Activated CD8-positive, alpha-beta memory T cell treated with anti-CD3 and anti-CD28 coated beads, Interleukin-2, amount 50 U/mL, for 24 hours (primary cell): ENCODE data around the gene CLIC3.
"Not testable (repeated sequence)": the region's sequence is repeated elsewhere in the genome, so short reads cannot be mapped to it uniquely, and the experiment has no call there.

Source experiments
- DNase-seq: peaks from one replicate; pipeline ENCODE4 v3.0.0-alpha.2; 2020; ENCODE audit errors: extremely low read depth

The CLIC3 gene, protein sequence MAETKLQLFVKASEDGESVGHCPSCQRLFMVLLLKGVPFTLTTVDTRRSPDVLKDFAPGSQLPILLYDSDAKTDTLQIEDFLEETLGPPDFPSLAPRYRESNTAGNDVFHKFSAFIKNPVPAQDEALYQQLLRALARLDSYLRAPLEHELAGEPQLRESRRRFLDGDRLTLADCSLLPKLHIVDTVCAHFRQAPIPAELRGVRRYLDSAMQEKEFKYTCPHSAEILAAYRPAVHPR

DNA sequence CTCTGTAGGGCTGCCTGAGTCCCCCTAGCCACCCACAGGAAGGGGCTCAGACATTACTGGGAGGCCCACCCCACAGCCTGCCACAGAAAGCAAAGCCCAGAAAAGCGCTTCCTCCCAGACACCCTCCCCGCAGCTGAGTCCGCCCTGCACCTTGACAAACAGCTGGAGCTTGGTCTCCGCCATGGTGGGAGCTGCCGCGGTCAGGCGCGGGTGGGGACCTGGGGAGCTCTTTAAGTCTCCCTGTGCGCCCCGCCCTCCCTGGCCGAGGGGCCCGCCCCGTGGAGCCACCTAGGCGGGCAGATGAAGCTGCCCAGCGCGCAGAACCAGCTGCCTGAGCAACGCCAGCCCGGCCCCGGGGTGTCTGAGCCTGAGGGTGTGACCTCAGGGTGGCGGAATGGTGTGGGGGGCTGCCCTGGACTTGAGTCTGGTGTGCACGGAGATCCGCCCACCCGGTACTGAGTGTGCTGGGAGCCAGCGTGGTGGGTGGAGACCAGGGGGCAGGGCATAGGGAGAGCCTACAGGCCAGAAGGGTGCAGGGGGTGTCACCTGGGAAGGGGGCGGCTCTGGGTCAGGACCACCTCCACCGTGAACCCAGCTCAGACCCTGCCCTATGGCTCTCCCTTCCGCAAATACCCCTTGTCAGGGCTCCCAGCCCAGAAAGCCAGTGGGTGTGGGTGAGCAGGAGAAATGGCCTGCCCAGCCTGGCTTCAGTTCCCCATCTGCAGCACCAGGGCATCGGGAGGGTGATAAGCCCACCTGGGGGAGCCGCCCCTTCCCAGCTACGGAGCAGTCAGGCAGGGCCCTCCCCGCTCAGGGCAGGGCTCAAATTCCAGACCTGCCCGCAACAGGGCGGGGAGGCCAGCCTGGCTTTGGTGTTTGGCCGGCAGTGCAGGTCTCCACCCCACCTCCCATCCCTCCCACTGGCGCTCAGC, at the start of gene CLIC3:
Gene CLIC3, minus strand, starts transcription at position 208 of the 932 bp plus-strand sequence. Its CDS starts 25 bp downstream, at position 183.
- no peak for DNase-seq

DNA sequence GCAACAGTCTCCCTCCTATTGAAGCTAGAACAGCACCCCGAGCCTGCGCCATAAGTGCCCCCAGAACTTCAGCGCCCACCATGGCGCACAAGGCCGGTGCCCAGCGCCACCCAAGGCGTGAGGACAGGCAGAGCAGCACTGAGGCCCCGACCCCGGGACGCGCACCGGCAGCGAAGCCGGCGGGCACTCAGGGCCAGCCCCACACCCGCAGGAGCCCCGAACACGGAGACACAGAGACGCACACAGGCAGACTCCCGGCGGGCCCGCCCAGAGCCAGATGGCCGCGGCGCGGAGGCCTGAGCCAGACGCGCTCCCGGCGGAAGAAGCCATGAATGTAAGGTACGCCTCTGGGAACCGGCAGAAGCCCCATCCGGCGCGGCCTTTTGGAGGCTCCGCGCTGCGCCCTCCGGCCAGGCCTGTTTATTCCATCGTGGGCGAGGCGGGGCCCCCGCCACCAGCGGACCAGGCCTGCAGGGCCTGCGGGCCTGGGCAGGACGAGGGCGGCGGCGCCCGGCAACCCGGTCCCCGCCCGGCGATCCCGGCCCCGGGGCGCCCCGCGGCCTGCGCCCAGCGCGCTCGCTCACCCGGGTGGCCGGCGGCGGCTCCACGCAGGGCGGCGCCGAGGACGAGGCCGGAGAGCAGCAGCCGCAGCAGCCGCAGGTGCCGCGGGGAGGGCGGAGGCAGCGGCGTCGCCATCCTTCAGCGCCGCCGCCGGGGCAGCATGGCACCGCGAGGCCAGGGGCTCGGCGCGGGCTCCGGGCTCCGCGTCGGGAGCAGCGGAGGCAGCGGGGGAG, 49.1 kb upstream of the CLIC3 start:
- DNase-seq, result no peak

DNA sequence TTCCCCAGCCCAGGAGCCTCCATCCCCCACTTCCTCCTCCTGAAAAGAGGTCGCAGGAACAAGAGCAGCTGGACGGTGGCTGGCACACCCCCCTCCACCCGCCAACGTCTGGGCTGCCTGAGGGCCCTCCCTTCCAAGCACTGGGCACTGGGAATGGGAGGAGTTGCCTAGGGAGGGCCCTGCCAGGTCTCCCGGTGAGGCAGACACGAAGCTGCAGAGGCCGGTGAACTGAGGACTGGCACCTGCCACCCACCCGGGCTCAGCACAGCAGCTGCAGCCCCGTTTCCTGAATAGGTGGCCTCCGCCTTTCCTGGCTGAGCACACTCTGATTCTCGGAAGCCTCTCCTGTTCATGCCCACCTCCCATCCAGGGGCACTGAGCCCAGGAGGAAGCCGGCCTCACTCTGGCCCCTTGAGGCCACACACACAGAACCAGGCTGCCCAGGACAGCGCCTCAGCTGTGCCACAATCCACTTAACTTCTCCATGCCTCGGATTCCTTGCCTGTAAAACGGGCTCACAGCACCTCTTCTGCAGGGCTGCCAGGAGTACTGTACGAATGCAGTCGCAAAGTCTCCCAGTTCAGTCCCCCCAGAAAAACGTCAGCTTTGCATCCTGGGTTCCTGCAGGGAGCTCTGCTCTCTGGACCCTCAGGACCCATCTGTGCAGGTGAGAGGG, 48.3 kb upstream of the CLIC3 start:
- no peak for DNase-seq

DNA sequence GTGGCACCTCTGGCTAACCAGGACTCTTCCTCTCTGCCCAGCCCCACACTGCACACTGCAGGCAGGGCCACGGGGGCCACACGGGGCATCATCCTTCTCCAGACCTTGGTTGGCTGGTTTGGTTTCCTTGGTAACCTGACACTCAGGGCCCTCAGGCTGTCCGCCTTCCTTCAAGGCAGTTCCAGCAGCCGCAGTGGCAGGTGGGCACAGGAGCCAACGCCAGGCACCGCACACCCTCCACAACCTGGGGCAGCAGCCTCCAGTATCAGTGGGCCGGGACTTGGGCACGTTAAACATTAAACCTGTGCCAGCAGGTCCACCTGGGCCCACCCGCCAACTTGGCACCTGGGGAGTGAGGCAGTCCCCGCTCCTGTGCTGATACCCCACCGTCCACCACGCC, 47.7 kb upstream of the CLIC3 start:
- DNase-seq, result no peak

DNA sequence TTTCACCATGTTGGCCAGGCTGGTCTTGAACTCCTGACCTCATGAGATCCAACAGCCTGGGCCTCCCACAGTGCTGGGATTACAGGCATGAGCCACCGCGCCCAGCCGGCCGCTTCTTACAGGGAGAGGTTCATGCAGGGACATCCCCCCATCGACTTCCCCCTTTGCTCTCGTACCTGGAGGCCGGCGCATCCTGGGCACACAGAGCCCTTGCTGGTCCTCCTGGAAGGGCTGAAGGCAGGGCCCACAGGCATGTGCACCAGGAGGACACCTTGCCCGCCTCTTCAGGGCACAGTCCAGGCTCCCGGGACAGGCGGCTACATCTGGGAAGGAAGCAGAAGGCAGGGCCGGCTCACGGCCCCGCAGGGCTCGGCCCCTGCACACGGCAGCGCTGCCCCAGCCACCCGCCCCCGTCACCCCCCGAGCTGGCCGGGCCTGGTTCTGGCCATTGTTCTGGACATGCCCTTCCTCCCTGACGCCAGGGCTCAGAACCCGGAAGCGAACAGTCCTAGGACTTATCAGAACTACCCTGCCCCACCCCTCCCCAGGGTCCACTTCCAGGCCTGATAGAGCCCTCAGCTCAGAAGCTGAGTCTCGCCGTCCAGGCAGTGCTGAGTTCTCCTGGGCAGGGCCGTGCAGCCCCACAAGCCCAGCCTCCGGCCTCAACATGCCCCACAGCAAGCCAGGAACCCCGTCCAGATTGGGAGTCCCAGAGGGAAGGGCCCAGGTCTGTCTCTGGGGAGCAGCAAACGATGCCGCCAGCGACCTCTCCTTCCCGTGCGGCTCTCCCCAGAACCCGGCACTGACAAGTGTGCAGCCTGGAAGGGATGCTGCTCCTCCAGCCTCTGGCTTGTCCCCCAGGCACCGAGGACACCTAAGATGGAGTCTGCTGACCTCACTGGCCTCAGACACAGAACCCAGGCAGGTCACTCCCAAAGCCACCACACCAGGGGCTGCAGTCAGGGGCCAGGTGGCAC, 46.7 kb upstream of the CLIC3 start:
- no peak for DNase-seq

DNA sequence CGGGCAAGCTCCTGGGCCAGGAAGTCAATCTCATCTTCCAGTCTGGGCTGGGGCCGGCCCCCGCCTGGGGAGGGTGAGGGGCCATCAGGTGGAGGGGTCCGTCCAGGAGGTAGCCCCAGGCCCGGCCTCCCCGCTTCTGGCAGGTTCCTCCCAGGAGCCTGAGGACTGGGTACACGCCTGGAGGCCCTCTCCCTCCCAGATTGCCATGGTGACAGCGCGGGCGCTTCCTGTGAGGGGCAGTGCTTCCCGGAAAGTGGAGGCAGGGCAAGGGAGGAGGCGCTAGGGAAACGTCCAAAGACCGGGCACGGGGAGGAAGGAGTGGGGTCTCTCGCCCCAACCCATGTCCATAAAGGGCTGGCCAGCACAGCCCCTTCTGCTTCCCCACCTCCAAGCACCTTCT, 44.8 kb upstream of the CLIC3 start:
- no peak for DNase-seq

DNA sequence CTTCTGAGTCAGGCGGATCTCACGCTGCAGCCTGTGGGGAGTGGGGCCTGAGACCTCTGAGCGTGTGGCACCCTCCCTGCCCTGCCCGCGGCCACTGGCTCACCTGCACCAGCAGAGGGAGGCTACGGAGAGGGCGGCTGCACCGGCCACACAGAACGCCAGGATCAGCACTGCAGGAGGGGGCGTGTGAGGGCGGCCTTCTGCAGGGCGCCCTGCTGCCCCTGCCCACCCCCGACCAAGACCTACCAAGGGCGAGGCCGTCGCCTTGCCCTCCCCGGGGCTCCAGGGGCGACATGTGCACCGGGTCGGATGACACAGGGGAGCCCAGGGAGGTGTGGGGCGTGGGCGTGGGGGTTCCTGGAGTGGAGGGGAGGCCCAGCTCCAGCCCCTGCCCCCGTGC, 44.2 kb upstream of the CLIC3 start:
- DNase-seq, result no peak

DNA sequence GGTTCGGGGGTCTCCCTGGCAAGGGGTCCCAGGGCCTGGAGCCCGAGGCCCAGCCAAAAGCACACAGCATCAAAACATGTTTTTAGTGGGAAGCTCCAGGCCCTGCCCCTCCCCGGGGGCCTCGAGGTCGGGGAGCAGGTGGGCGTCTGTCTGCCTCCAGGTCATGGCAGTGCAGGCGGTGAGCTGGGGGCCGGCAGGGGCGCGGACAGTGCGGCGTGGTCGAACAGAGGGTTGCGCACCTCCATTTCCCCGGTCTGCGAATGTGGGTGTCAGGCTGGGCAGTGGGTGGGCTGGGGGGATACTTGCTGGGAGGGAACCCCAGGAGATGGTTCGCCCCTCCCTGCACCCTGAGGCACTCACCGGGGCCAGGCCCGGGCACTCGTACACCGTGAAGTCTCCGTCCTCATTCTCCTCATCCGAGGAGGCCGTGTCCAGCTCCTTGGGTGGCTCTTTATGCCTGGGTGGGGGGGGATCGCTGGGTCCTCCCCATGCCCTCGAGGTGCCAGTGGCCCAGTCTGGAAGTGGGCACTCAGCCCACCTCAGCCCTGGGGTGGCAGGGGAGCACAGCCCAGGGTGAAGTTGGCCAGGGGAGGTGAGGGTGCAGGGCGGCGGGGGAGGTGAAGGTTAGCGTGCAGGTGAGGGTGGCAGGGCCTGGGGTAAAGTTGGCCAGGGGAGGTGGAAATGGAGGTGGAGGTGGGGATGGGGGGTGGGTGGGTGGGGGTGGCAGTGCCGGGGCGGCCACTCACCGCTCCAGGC, 43.4 kb upstream of the CLIC3 start:
- no peak for DNase-seq

DNA sequence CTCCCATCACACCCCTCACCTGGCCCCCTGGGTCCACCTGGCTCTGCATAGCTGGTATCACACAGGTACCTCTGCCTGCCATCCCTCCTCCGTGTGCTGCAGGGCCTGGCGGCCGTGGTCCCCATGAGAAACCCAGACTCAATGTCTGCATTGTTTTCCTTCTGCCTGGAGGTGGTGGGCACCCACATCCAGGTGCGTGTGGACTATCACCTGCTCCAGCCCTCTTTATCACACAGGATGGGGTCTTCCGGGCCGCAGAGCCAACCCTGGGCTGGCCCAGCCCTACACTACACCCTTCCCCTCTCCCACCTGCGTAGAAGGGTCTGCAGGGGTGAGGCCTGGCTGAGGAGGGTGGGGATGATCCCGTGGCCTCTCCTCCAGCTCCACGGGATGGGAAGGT, 42.5 kb upstream of the CLIC3 start:
- no peak for DNase-seq

DNA sequence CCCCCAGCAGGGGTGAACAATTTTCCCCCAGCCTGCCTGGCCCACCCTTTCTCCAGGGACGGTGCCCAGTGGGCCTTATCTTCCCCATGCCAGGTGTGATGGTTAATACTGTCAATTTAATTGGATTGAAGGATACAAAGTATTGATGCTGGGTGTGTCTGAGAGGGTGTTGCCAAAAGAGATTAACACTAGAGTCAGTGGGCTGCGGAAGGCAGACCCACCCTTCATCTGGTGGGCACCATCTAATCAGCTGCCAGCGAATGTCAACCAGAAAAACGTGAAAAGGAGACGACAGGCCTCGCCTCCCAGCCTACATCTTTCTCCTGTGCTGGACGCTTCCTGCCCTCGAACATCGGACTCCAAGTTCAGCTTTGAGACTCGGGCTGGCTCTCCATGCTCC, 41.1 kb upstream of the CLIC3 start:
- DNase-seq, result no peak

DNA sequence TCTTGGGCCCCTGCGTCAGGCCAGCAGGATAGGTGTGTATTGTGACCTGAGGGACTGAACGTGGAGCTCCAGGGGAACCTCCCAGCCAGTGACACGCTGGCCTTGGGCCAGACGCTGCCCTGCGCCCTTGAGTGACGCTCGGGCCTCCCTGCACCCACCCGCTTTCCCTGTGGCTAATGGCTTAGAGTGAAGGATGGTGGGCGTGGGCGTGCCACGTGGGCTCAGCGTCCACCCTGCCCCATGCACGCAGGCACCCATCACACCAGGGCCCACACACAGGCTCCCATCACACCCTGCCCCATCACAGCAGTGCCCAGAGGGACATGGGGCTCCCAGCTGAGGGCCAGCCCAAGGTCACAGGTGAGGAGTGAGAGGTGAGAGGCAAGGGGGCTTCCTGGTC, 40.7 kb upstream of the CLIC3 start:
- DNase-seq, result no peak

DNA sequence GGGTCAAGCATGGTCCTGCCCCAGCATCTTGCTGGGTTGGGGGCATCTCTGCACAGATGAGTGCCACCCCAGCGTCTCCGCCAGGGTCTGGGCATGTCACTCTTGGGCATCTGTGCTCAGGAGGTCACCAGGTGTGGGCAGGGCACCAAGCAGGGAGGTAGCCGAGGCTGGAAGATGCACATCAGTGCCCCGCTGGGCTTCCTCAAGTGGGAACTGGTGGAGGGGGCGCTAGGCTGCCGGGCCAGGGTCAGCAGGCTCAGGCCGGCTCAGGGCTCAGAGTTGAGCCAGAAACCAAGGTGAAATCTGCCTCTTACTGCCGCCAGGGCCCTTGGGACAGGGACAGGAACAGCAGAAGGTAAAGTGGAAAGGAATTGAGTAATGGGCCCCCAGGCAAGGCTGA, 39.6 kb upstream of the CLIC3 start:
- DNase-seq, result no peak

DNA sequence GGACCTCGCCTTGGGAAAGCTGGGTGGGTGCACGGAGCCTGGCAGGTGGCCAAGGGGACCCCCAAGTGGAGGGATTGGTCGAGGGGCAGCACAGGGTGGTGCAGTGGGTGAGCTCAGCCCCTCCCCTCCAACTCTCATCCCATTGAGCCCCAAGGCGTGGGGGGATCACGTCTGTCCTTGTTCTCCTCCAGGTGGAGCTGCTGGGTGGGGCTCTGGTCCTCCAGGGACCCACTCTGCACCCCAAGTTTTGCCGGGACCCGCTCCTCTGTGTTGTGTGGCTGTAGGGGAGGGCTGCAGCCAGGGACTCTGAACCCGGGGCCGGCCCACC, 39.1 kb upstream of the CLIC3 start:
- DNase-seq, result no peak

DNA sequence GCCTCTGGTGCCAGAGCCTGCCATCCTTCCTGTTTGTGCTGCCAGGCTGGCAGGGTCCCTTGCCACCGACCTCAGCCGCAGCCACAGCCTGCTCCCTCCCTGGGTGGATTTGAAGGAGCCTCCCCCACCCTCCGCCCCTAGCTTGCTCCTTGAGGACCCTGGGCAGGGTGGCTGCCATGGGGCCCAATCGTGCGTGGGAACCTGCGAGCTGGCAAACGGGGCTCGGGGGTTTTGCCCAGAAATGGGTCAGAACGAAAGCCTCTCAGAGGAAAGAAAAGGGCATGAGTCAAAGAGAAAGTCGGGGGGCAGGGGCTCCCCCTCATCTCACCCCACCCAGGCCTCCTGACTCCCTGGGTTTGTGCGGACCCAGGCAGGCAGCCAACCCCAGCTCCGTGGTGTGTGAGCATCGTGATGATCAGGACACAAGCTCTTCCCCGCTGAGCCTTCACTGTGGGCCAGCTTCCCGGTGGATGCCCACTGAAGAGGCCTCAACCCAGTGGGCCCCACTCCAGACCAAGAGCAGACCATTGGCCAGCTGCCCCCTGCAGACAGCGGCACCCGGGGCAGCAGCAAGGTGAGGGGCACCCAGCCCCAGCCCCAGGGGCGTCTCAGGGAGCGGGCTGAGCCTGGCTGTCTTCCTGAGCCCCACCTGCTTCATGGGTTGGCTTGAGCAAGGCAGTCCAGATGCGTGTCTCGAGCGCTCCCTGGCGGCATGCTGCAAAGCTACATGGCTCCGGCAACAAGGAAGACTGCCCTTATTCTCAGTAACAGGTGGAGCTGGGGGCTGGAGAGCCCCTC, 38.5 kb upstream of the CLIC3 start:
- peak; percentile 70 for DNase-seq

DNA sequence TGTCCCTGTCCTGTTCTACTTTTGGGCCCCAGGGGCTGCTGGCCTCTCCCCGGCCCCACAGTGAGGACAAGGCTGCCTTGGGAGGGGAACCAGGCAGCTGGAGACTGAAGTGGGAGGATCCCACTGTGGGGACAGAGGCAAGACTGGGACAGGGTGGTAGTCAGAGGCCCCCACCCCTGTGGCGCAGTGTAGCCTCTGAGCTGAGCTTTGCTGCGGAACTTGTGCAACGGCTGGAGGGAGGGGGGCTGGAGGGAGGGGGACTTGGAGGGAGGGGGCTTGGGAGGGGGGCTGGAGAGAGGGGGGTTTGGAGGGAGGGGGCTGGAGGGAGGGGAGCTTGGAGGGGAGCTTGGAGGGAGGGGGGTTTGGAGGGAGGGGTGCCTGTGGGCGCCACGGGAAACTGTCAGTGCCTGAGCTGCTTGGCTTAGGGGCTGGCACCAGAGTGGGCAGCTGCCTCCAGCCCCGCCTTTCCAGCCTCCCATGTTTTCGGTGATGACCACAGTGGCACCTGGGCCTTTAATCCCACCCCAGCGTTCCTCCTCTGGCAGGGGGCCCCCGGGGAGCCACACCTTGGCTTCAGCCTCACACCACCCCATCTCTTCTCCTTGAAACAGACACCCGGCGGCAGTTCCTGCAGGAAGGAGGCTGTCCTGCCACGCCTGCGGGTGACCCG, 37.8 kb upstream of the CLIC3 start:
- DNase-seq, result no peak

DNA sequence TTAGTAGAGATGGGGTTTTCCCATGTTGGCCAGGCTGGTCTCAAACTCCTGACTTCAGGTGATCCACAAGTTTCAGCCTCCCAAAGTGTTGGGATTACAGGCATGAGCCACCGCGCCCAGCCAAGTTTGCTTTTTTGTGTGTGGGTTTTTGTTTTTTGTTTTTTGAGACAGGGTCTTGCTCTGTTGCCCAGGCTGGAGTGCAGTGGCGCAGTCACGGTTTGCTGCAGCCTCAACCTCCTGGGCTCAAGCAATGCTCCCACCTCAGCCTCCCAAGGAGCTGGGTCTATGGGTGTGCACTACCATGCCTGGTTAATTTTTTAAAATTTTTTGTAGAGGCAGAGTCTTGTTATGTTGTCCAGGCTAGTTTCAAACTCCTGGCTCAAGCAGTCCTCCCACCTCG, 37.1 kb upstream of the CLIC3 start:
- not testable (repeated sequence) for DNase-seq

DNA sequence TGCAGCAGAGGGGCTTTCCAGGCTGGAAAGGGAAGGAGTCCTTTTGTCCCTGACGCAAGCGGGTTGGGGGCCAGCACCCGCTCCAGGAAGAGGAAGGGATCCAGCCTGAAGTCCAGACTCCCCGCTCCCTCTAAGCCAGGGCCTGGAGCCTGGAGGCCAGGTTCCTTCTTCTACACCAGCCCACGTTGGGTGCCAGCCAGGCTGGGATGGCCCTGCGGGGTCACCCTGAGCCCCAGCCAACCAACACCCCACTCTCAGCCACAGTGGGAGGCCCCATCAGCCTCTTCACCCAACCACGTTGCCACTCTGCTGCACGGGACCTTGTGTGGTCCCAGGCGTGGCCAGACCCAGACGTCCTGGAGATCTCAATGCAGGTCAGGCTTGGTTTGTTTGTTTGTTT, 36.5 kb upstream of the CLIC3 start:
- no peak for DNase-seq

DNA sequence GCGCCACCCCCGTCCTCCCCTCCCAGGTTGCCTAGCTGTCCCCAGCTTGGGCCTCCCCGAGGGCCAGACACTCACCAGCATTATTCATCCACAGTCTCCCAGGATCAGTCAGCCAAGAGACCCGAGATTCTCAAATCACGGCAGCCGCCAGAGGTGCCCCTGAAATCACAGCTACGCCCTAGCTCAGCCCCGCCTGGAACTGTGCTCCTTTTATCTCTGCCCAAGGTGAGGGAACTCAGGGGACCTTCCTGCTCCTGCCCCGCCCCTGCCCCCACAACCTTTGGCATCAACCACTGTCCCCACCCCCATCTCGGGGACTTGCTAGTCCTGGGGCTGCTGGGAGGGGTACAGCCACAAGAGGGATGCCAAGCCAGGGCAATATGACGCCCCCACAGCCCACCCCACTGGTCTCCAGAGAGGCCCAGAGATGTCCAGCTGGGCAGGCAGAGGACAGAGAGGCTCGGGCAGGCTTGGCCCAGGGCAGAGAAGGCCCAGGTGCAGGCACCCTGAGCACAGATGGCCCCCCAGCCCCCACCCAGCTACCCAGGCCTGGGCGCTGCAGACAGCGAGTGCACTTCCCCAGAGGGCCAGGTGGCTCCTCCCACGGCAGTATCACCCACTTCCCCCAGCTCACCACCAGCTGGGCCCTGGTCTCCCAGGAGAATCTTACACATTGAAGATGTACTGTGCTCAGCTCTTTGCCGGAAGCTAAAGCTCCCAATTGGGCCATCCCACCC, 35.7 kb upstream of the CLIC3 start, which contains the start of gene FUT7:
Gene FUT7, minus strand, starts transcription at position 185 of the 737 bp plus-strand sequence. Its CDS starts 97 bp downstream, at position 88.
- no peak for DNase-seq
